GM06990 (cell line): ENCODE results near the gene TEAD3.

Source experiments
- DNase-seq: peaks from one replicate; pipeline ENCODE4 v3.0.0-alpha.2; 2011; ENCODE audit not compliant: insufficient read length; ENCODE audit errors: extremely low read depth
- H3K27me3 ChIP-seq: replicated peaks from 2 replicates; pipeline ENCODE4 v1.6.0; 2011; ENCODE audit warnings: low read length; ENCODE audit not compliant: control insufficient read depth, insufficient read depth
- H3K36me3 ChIP-seq: 2 replicates; pipeline ENCODE4 v1.5.1; 2011; ENCODE audit warnings: low read length; ENCODE audit not compliant: control insufficient read depth, insufficient read depth
- H3K4me3 ChIP-seq: replicated peaks from 2 replicates; pipeline ENCODE4 v1.5.1; 2011; ENCODE audit warnings: low read depth, mild to moderate bottlenecking, control low read depth, low read length
- TF ChIP-seq, protein P1 (sequence below): IDR thresholded peaks from 2 replicates; pipeline ENCODE4 v1.5.1; 2011; ENCODE audit warnings: low read length, control low read depth, mild to moderate bottlenecking, inconsistent platforms; ENCODE audit not compliant: insufficient read depth, poor library complexity, severe bottlenecking

TEAD3 gene

DNA sequence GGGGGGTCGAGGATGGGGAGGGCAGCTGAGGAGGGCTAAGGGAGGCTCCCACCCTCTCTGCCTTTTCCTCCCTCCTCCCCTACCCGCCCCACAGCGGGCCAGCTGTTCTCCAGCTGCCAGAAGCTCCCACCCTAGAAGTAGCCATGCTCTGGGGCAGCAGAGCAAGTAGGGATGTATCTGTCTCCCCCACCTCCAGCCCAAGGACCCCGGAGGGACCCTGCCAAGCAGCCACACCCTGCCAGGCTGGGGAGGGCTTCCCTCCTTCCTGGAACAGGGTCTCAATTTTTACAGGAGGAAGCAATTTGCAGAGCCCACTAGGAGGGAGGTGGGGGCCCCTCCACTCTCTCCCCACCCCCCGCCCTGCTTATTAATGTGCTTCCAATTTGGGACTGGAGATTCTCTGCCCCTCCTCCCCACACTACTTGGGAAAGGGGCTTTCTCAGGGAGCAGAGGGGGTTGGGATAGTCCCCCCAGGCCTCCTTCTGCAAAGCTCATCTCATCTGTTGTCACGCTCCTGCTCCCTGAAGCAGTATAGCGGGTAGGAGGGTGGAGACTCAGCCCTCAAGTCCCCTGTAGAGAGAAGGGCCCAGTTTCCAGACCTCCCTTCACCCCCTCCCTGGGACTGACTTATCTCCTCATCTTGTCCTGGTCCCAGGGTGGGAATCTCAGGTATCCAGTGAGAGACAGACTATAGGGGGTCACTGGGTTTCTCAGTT, 4.5 kb downstream of the TEAD3 start:
- TF ChIP-seq, protein P1, sequence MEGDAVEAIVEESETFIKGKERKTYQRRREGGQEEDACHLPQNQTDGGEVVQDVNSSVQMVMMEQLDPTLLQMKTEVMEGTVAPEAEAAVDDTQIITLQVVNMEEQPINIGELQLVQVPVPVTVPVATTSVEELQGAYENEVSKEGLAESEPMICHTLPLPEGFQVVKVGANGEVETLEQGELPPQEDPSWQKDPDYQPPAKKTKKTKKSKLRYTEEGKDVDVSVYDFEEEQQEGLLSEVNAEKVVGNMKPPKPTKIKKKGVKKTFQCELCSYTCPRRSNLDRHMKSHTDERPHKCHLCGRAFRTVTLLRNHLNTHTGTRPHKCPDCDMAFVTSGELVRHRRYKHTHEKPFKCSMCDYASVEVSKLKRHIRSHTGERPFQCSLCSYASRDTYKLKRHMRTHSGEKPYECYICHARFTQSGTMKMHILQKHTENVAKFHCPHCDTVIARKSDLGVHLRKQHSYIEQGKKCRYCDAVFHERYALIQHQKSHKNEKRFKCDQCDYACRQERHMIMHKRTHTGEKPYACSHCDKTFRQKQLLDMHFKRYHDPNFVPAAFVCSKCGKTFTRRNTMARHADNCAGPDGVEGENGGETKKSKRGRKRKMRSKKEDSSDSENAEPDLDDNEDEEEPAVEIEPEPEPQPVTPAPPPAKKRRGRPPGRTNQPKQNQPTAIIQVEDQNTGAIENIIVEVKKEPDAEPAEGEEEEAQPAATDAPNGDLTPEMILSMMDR, result no peak
- DNase-seq, result no peak
- Histone ChIP-seq H3K36me3 (no peaks in the 10 kb centered on the region), H3K27me3 (peaks cover 6% of the 10 kb centered on the region), H3K4me3 (no peak overlapping the region)

DNA sequence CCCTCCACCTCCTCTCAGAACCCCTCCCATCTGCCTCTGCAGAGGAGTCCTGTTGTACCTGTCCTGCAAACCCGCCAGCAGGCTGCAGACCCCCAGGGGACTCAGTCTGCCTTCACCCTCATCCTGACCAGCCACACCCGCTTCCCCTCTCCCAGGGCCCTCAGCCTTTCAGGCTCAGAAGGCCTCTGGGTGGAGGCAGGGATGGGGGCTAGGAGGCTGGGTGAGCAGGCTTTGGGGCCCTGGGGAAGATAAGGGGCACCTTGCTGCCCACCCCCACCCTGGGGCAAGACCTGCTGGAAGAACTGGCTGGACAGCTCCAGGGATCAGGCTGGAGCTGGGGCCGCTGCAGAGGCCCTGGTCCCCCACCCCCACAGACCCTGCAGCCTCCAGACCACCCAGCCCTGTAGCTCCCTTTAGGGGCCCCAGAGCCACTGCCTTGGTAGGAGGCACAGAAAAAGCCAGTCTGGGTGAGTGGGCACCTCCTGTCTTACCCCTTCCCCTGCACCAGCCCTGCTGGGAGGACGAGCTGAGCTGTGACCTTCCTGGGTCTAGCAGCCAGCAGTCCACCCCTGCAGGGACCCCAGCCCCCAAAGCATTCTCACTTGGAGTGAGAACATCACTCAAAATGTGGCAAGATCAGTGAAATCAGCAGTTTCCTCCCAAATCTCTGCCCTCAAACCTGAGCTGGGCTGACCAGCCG, 5.2 kb downstream of the TEAD3 start:
- peaks cover 6% of the 10 kb centered on the region for H3K27me3 ChIP-seq
- DNase-seq, result no peak
- H3K36me3 ChIP-seq, result no peaks in the 10 kb centered on the region
- H3K4me3 ChIP-seq, result no peak overlapping the region
- TF ChIP-seq, protein P1, result no peak

DNA sequence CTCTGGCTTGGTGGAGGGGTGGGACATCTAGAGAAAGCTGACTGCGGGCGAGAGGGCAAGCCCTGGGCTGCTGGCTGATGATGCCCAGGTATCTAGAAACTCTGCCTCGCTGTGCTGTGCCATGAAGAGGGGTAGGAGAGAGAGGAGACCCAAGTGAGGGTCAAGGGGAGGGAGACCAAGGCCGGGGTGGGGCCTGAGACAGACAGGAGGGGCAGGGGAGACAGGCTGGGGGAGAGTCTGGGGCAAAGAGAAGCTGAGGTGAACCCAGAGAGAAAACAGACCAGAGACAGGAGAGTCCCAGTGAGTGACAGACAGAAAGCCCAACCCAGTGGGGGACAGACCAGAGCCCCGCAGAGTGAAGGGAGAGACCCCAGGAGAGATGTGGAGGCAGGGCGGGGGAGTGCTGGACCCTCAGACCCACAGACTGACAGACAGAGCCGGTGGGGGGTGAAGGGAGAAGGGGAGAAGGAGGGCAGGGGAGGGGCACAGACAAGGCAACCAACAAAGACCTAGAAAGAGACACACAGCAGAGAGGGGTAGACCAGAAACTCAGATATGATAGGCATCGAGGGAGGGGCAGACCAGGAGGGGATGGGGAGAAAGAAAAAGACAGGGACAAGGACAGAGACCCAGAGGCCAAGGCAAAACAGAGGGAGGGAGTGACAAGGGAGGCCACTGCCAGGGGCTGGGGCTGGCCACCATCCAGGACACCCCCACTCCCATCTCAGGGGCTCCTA, 5.9 kb downstream of the TEAD3 start:
- H3K36me3 ChIP-seq, result no peaks in the 10 kb centered on the region
- TF ChIP-seq, protein P1, result no peak
- no peak overlapping the region for H3K4me3 ChIP-seq
- peaks cover 6% of the 10 kb centered on the region for H3K27me3 ChIP-seq
- DNase-seq, result no peak

DNA sequence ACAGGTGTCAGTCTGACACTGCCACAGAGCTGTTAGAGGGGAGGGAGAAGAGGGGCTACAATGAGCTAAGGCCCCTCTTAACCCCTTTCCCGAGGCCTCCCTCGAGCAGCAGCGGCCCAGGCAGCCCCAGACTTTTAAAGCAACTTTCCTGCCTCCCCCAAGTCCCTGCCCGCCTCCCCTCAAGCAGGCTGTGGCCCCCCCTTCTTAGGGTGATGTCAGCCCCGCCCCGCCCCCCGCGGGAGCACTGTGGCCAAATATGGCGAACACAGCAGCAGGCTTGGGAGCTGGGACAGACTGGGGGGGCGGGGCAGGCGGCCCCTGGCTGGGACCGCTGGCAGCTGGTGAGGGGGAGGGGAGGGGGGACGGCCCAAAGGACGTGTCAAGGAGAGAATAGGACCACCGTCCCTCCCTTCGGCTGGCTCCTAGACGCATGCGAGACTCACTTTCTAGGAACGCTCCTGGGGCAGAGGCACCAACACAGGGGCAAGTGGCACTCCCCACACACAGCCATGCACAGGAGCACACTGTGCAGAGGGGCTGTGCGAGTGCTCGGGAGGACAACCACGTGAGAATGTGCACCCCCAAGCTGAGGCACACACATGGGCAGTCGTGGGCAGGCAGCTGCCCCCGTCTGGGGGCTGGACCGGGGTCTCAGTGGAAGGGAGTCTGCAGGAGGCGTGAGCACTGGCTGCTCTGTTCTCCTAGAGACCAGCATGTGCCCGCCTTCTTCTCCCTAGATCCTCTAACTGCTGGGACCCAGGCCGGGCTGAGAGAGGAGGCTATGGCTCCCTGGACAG, 6.7 kb downstream of the TEAD3 start:
- TF ChIP-seq, protein P1, result no peak
- Histone ChIP-seq H3K27me3 (peaks cover 6% of the 10 kb centered on the region), H3K4me3 (no peak overlapping the region), H3K36me3 (no peaks in the 10 kb centered on the region)
- no peak for DNase-seq

DNA sequence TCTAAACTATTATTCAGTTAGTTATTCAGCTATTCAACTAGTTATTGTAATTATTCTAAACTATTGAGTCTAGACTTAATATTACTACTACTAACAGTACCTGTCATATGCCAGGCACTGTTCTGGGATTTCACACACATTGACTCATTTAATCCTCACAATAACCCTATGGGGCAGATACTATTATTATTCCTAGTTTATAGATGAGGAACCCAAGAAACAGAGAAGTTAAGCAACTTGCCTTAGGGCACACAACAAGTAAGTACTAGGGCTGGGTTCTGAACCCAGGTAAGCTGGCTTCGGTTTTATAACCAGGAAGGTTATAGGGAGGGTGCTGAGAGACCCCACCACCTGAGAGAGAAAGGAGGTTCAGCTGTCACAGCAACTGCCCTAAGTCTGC, 7.8 kb downstream of the TEAD3 start:
- no peak for DNase-seq
- TF ChIP-seq, protein P1, result no peak

More for the DNA sequence above, 7.8 kb downstream of the TEAD3 start:
- Histone ChIP-seq H3K4me3 (no peak overlapping the region), H3K36me3 (no peaks in the 10 kb centered on the region), H3K27me3 (peaks cover 5% of the 10 kb centered on the region)
